ENCODE results near the gene ATAD1.
"Not testable (repeated sequence)": the region's sequence is repeated elsewhere in the genome, so short reads cannot be mapped to it uniquely, and the experiment has no call there.

The ATAD1 gene

GRCh38 chr10:87759551-87759950 lies 58.5 kb downstream of the ATAD1 start:
- DNase-seq: no peak

GRCh38 chr10:87757685-87758084 lies 60.3 kb downstream of the ATAD1 start:
- DNase-seq: no peak

GRCh38 chr10:87753995-87754866 lies 63.8 kb downstream of the ATAD1 start:
- no peak for DNase-seq

- no peak for DNase-seq
These were observed 65.5 kb downstream of the ATAD1 start for GRCh38 chr10:87752566-87752965.

GRCh38 chr10:87751274-87751673 lies 66.8 kb downstream of the ATAD1 start:
- DNase-seq: no peak

GRCh38 chr10:87750817-87751216 lies 67.2 kb downstream of the ATAD1 start:
- no peak for DNase-seq

GRCh38 chr10:87750001-87750671 lies 67.9 kb downstream of the ATAD1 start:
- DNase-seq: no peak

- not testable (repeated sequence) for DNase-seq
These were observed 69.8 kb downstream of the ATAD1 start for GRCh38 chr10:87748244-87748643.

- no peak for DNase-seq
These were observed 71.1 kb downstream of the ATAD1 start for GRCh38 chr10:87746911-87747310.

GRCh38 chr10:87744606-87745005 lies 73.4 kb downstream of the ATAD1 start:
- DNase-seq: no peak

GRCh38 chr10:87742992-87743610 lies 74.9 kb downstream of the ATAD1 start:
- not testable (repeated sequence) for DNase-seq

- DNase-seq: no peak
These were observed 77.8 kb downstream of the ATAD1 start for GRCh38 chr10:87740254-87740655.

GRCh38 chr10:87739703-87740102 lies 78.3 kb downstream of the ATAD1 start:
- DNase-seq: no peak

- DNase-seq: not testable (repeated sequence)
These were observed 79.8 kb downstream of the ATAD1 start for GRCh38 chr10:87738253-87738652.

GRCh38 chr10:87734987-87735827 lies 82.8 kb downstream of the ATAD1 start:
- peak in 18 of 56 donors; percentile 1 to 47 (median 6) for DNase-seq

- no peak for DNase-seq
These were observed 84.9 kb downstream of the ATAD1 start for GRCh38 chr10:87733081-87733480.

- no peak for DNase-seq
These were observed 88.1 kb downstream of the ATAD1 start for GRCh38 chr10:87729940-87730339.

GRCh38 chr10:87724789-87725188 lies 93.2 kb downstream of the ATAD1 start:
- no peak for DNase-seq

GRCh38 chr10:87723500-87723899 lies 94.5 kb downstream of the ATAD1 start:
- DNase-seq: no peak

- no peak for DNase-seq
These were observed 95.3 kb downstream of the ATAD1 start for GRCh38 chr10:87722716-87723115.

GRCh38 chr10:87721781-87722180 lies 96.2 kb downstream of the ATAD1 start:
- DNase-seq: no peak
